HG03571 (cell line): Measurements from ENCODE around the gene OR8B3.
"Not testable (repeated sequence)": the region's sequence is repeated elsewhere in the genome, so short reads cannot be mapped to it uniquely, and the experiment has no call there.

Experiments used
- ATAC-seq: cut with Tn5 transposase; IDR thresholded peaks from one replicate; pipeline ENCODE4 v1.9.1; 2021; ENCODE audit not compliant: unreplicated experiment

OR8B3 gene

GRCh38 chr11:124398924-124399323 lies at the start of gene OR8B3:
Gene OR8B3, minus strand, starts transcription at chr11:124399024. Its CDS starts 1,673 bp downstream, at chr11:124397351.
- ATAC-seq = no peak

- ATAC-seq = no peak
These were observed 48.1 kb upstream of the OR8B3 start for GRCh38 chr11:124446916-124447315.

- ATAC-seq = no peak
These were observed 46.9 kb upstream of the OR8B3 start, which contains the start of gene OR8B8 for GRCh38 chr11:124445646-124446150. Gene OR8B8, minus strand, starts transcription at chr11:124445696. Its CDS starts 4,611 bp downstream, at chr11:124441085.

GRCh38 chr11:124442847-124443246 lies 44.0 kb upstream of the OR8B3 start:
- no peak for ATAC-seq

GRCh38 chr11:124442442-124442841 lies 43.6 kb upstream of the OR8B3 start:
- no peak for ATAC-seq

GRCh38 chr11:124441519-124441918 lies 42.7 kb upstream of the OR8B3 start:
- ATAC-seq = no peak

GRCh38 chr11:124441081-124441480 lies 42.3 kb upstream of the OR8B3 start:
- no peak for ATAC-seq

- ATAC-seq = no peak
These were observed 41.8 kb upstream of the OR8B3 start for GRCh38 chr11:124440608-124441007.

GRCh38 chr11:124434699-124435098 lies 35.9 kb upstream of the OR8B3 start:
- no peak for ATAC-seq

GRCh38 chr11:124429599-124429998 lies 30.8 kb upstream of the OR8B3 start:
- no peak for ATAC-seq

- no peak for ATAC-seq
These were observed 25.6 kb upstream of the OR8B3 start, which contains the start of gene OR8B4 for GRCh38 chr11:124424384-124424921. Gene OR8B4, minus strand, starts transcription at chr11:124424871. Its CDS starts 0 bp downstream, at chr11:124424871.

- no peak for ATAC-seq
These were observed 22.2 kb upstream of the OR8B3 start for GRCh38 chr11:124421043-124421442.

GRCh38 chr11:124415356-124415923 lies 16.6 kb upstream of the OR8B3 start:
- no peak for ATAC-seq

- no peak for ATAC-seq
These were observed 11.1 kb upstream of the OR8B3 start for GRCh38 chr11:124409906-124410305.

- ATAC-seq = no peak
These were observed 6.8 kb upstream of the OR8B3 start for GRCh38 chr11:124405581-124405980.

GRCh38 chr11:124403186-124403585 lies 4.4 kb upstream of the OR8B3 start:
- ATAC-seq = not testable (repeated sequence)

GRCh38 chr11:124402326-124402922 lies 3.6 kb upstream of the OR8B3 start:
- ATAC-seq = peak; percentile 92

- ATAC-seq = not testable (repeated sequence)
These were observed 2.0 kb downstream of the OR8B3 start for GRCh38 chr11:124396847-124397246.

GRCh38 chr11:124394408-124394807 lies 4.4 kb downstream of the OR8B3 start:
- no peak for ATAC-seq

GRCh38 chr11:124384399-124384798 lies 14.4 kb downstream of the OR8B3 start, which contains the start of gene OR8B2:
Gene OR8B2, minus strand, starts transcription at chr11:124384499. Its CDS starts 1,156 bp downstream, at chr11:124383343.
- no peak for ATAC-seq

GRCh38 chr11:124382857-124383256 lies 16.0 kb downstream of the OR8B3 start:
- ATAC-seq = not testable (repeated sequence)

- ATAC-seq = no peak
These were observed 18.2 kb downstream of the OR8B3 start for GRCh38 chr11:124380585-124380984.
